Dedifferentiated amniotic fluid mesenchymal stem cell (primary cell): ENCODE measurements around the gene ACOT12.

Experiments
- DNase-seq: peaks from one replicate; pipeline ENCODE4 v3.0.0-alpha.2; 2016; ENCODE audit errors: extremely low spot score

ACOT12 gene

GRCh38 chr5:81400375-81400774 is 6.4 kb upstream of the ACOT12 start:
- DNase-seq, result no peak

GRCh38 chr5:81398741-81399140 is 4.8 kb upstream of the ACOT12 start:
- no peak for DNase-seq

DNA sequence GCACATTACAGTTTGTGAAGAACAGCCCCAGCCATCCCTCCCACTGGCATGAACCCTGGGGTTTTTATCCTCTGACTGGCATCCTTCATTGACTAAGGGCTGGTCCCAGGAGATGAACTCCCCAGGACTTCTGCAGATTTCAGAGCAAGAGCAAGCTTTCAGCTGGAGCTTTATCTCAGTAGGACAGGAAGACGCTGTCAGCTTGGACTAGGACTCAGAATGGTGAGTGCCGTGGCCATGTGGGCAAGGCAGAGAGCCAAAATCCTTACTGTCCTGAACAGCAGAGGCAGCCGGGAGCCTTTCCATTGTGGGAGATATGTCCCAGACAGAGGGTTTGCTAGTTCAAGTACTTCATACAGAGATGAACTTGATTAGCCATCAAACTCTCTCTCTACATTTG is 3.2 kb upstream of the ACOT12 start:
- no peak for DNase-seq

GRCh38 chr5:81395262-81395661 is 1.3 kb upstream of the ACOT12 start:
- no peak for DNase-seq

DNA sequence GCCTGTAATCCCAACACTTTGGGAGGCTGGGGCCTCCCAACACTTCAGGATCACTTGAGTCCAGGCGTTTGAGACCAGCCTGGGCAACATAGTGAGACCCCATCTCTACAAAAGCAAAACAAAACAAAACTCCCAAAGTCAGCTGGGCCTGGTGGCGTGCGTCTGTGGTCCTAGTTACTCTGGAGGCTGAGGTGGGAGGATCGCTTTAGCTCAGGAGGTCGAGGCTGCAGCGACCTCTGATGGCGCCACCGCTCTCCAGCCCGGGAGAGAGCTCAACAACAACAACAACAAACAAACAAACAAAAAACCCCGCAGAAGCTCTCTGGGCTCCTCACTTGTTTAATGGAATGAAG is 528 bp downstream of the ACOT12 start:
- no peak for DNase-seq

DNA sequence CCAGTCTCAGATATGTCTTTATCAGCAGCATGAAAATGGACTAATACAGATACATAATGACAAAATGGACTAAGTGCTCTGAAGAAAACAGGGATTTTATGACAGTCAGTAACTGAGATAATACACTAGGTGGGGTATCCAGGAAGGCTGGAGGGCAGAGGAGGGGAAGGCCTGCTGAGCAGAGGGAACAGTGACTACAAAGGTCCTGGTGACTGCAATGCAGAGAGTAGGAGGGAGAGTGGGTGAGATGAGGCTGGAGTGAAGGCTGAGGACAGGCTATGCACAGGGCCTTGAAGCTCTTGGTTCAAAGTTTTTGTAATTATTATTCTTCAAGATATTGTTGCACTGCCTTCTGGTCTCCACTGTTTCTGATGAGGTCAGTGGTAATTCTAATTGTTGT is 4.9 kb downstream of the ACOT12 start:
- DNase-seq, result no peak

- no peak for DNase-seq
Measured at GRCh38 chr5:81388169-81388568, 5.8 kb downstream of the ACOT12 start.

GRCh38 chr5:81383867-81384266 is 10.1 kb downstream of the ACOT12 start:
- DNase-seq, result no peak

GRCh38 chr5:81371354-81371876 is 22.5 kb downstream of the ACOT12 start:
- DNase-seq, result no peak

DNA sequence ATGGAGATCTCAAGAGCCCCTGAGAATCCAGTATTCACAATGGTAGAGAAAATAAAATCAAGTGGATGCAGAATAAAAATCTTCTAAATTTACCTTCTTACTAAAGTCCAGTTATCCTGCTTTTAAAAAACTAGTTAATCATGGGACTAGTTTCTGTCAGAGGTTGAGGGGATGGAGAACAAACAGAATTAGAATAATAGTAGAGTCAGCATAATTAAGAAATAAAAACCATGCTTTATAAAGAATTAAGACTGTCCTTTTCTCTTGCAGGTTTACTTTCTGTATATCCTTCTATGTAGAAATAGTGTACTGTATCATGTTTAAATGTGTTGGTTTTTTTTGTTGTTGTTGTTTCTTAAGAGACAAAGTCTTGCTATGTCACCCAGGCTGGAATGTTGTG is 23.0 kb downstream of the ACOT12 start:
- DNase-seq, result no peak

- no peak for DNase-seq
Measured at GRCh38 chr5:81365541-81365940, 28.4 kb downstream of the ACOT12 start.

- no peak for DNase-seq
Measured at GRCh38 chr5:81363093-81363871, 30.7 kb downstream of the ACOT12 start.

DNA sequence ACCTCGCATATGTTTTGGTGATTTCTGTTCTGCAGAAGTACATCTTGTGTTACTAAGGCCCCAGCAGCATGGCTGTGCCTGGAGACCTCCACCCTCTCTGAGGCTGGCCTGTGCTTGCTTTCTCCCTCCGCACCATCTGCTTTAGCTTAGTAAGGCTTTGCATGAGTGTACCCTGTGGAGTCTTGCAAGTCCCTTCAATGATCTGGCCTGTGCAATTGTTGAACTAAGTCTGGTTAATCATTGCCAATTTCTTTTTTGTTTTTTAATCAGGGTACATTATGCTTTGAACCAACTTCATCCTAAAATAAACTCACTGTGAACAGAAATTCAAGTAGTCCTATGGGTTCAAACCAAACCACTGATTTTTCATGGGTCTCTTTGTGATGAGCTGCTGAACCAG is 32.3 kb downstream of the ACOT12 start:
- DNase-seq, result no peak

GRCh38 chr5:81360640-81361039 is 33.3 kb downstream of the ACOT12 start:
- no peak for DNase-seq

- DNase-seq, result no peak
Measured at GRCh38 chr5:81359881-81360280, 34.1 kb downstream of the ACOT12 start.

DNA sequence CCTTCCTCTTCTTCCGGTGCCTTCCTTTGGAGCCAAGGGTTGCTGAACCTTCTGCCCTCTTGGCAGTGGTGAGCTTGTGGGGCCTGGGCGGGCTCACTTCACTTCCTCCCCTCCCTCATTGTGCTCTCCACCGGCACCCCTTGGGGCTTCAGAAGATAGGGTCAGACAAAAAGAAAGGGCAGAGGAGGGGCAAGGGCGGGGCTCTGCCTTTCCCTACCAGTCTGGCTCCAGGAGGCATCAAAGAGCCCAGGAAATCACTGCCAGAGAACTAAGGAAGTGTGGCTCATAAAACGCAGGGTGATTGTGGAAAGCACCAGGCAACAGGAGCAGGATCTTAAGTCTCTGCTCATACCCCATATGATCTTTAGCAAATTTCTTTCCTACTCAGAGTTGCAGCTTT is 34.8 kb downstream of the ACOT12 start:
- DNase-seq, result no peak

DNA sequence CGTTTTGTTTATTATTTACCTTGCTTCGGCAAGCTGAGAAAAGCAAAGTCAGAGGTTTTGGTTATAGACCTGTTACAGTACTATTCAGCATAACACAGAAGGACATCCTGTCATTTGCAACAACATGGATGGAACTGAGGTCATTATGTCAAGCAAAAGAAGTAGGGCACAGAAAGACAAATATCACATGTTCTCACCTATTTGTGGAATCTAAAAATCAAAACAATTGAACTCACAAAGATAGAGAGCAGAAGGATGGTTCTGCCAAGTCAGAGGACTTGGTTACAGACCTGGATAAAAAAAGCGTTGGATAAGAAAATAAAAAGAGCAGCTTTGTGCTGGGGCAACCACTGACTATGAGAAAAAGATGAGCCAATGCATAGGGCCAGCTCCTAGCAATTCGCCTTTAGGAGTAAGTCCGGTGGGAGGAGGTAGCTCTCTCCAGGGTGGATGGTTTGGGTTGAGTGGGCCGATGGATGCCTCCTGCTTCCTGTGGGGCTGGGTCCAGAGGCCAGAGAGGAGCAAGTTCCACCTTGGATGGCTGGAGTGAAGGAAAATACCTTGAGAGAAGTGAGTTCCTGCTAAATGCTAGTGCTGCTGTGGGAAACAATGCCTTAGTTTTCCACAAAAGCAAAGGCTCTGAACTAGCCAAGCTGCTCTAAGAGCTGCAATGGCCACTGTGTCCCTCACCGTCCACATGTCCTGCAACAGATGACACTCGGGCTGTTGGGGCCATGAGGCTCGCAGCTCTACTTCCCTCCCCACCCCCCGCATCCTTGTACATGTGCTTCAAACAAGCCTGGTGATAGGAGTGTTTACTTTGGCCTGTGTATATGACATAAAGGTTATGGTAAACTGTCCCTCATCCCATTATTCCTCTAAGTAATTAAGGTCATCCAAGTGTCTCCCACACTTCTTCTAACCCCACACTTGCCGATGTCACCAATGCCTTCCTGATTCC is 38.4 kb downstream of the ACOT12 start:
- no peak for DNase-seq

- no peak for DNase-seq
Measured at GRCh38 chr5:81354093-81354492, 39.8 kb downstream of the ACOT12 start.

GRCh38 chr5:81353189-81353588 is 40.7 kb downstream of the ACOT12 start:
- DNase-seq, result no peak

DNA sequence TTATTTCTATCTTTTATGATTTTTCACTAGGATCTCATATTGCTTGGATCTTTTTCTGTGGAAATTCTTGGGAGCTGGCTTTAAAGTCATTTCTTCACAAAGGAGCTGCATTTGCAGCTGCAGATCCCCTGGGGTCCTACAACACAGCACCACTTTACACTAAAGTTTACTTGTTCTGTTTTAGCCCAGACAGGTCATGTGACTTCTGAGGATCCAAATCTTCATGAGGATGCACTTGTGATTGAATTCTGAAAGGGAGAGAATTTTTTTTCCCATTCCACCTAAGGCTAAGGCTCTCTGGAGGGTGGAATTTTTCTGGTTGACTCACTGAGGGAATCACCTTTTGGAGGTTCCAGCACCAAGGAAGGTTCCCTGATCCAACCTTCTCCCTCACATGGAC is 43.4 kb downstream of the ACOT12 start:
- DNase-seq, result no peak

DNA sequence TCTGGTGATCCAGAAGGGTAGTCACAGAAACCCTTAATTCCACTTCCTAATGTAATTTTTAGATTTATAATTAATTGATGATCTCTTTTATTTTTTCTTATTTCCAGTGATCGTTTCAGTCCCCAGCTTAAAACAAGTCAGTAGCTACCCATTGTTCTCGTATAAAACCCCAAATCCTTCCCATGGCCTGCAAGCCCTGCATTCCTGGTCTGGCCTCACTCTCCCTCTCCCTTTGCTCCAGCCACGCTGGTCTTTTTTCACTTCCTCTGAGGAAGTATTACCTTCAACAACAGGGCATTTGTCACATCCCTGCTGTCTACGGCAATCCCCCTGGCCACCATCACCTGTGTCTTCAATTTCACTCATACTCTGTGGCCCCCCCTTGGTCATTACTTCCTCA is 44.8 kb downstream of the ACOT12 start:
- DNase-seq, result no peak

DNA sequence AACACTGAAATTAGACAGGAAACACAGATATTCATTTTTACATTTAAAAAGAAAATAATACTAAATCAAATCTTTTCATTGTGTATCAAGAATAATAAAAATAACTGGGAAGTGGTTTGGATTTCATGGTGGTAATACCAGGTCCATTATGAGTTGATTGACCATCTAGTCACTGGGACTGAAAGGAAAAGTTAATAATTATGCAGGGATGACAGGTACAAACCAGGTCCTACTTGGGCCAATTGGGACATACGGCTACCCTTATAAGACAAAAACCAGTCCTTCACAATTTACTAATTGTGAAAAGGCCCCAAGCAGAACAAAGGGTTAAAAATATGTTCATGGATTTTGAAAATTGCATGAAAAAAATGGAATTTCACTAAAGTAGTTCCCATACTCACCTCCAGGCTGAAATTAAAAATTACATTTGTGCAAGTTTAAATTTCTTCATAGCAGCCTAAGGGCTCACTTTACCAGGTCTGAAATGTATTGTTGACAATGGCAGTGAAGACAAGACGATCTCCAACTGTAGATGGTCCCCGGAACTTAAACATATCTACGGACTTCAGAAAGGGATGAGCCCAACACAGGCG is 48.4 kb downstream of the ACOT12 start:
- no peak for DNase-seq
